DND-41 (cell line): ENCODE results near the gene ERBB2.

Source experiments
- EZH2 ChIP-seq: IDR thresholded peaks from 3 replicates; pipeline ENCODE4 v1.6.1; 2012; ENCODE audit warnings: borderline replicate concordance, low read depth, mild to moderate bottlenecking, moderate library complexity, low read length, inconsistent platforms; ENCODE audit not compliant: severe bottlenecking
- TF ChIP-seq, protein P1 (sequence below): IDR thresholded peaks from 2 replicates; pipeline ENCODE4 v1.5.1; 2012; ENCODE audit warnings: borderline replicate concordance, low read length, moderate library complexity, mild to moderate bottlenecking; ENCODE audit not compliant: poor library complexity, severe bottlenecking; ENCODE audit errors: extremely low read depth

DNA sequence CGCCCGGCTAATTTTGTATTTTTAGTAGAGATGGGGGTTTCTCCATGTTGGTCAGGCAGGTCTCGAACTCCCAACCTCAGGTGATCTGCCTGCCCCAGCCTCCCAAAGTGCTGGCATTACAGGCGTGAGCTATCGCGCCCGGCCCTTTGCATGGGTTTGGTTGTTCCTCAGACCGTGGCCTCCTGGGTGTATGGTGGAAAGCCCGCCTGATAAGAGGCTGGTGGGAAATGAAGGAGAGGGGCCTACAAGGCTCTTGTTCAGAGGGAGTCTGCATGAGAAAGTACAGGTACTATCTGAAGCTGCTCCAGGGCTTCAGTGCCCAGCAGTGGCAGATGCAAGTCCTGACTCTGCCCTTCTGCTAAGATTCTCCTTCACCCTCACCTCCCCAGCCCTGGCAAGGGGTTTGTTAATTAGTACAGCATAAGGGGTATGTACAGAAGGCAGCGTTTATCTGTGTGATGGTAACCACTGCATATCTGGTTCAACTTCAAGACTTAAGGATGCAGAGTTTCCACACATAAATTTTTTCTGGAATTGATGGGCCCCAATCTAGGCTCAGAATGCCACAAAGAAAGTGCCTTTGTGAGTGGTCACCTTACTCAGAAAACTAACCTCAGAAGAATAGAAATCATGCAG, 62.1 kb downstream of the ERBB2 start:
- no peak for TF ChIP-seq EZH2
- TF ChIP-seq, protein P1, sequence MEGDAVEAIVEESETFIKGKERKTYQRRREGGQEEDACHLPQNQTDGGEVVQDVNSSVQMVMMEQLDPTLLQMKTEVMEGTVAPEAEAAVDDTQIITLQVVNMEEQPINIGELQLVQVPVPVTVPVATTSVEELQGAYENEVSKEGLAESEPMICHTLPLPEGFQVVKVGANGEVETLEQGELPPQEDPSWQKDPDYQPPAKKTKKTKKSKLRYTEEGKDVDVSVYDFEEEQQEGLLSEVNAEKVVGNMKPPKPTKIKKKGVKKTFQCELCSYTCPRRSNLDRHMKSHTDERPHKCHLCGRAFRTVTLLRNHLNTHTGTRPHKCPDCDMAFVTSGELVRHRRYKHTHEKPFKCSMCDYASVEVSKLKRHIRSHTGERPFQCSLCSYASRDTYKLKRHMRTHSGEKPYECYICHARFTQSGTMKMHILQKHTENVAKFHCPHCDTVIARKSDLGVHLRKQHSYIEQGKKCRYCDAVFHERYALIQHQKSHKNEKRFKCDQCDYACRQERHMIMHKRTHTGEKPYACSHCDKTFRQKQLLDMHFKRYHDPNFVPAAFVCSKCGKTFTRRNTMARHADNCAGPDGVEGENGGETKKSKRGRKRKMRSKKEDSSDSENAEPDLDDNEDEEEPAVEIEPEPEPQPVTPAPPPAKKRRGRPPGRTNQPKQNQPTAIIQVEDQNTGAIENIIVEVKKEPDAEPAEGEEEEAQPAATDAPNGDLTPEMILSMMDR = no peak
